HCT116 (cell line): ENCODE data around the gene CARD8. TPM values are rescaled to one million over a fixed set of nuclear protein-coding genes. Genes with fewer than 3 reads are reported as not detected.
"Not testable (repeated sequence)": the region's sequence is repeated elsewhere in the genome, so short reads cannot be mapped to it uniquely, and the experiment has no call there.

Source experiments
- ATAC-seq: fragments of 200-7000 bp; cut with Tn5 transposase; 2 replicates; pipeline ENCODE4 v1.9.1; 2020; ENCODE audit warnings: mild to moderate bottlenecking, moderate library complexity
- BruUV-seq: library from RNA; stranded (reverse); fragments of 400-500 nt; replicated peaks from 2 replicates; lab custom pipeline; 2021; lab: Mats Ljungman, UMichigan
- CTCF ChIA-PET: fragments of 300-600 bp; sonication (Branson Sonifier 250); formaldehyde crosslinking; loops from one replicate; lab custom pipeline; 2021; ENCODE audit warnings: antibody characterized with exemption; lab: Charles Lee
- POLR2A ChIA-PET: fragments of 300-600, 350-600 bp; sonication (Branson Sonifier 250); formaldehyde crosslinking; loops from one replicate; lab custom pipeline; 2021; ENCODE audit warnings: antibody characterized with exemption; lab: Charles Lee
- RAD21 ChIA-PET, 2 experiments: fragments of 300-600 bp; sonication (Branson Sonifier 250); formaldehyde crosslinking; loops; one replicate each; lab custom pipeline; 2023; ENCODE audit warnings: low total read pairs in 2 of 2; ENCODE audit not compliant: uncharacterized antibody in 2 of 2, unreplicated experiment in 2 of 2, low non-redundant PET in 1 of 2; lab: Charles Lee
- DNase-seq: peaks from one replicate; pipeline ENCODE4 v3.0.0-alpha.2; 2010; ENCODE audit warnings: low read depth, low spot score
- H2AFZ ChIP-seq: fragments of 200-600 bp; shearing (Covaris generic), sonication (generic); 2 replicates; pipeline ENCODE4 v1.6.1; 2017; ENCODE audit warnings: low read depth, mixed run types, mixed read lengths, antibody characterized with exemption, low read length; ENCODE audit not compliant: poor library complexity, severe bottlenecking
- H3K27ac ChIP-seq: 2 replicates; pipeline ENCODE4 v1.5.1; 2012; ENCODE audit warnings: low read depth, low read length
- H3K27me3 ChIP-seq: fragments of 200-600 bp; sonication (generic); 2 replicates; pipeline ENCODE4 v1.6.1; 2016; ENCODE audit warnings: mixed run types, low read length, mixed read lengths; ENCODE audit not compliant: insufficient read depth
- H3K36me3 ChIP-seq, 2 experiments: fragments of 200-500 bp in 1 of 2; fragments of 200-600 bp in 1 of 2; sonication (Bioruptor generic) in 1 of 2; sonication (generic) in 1 of 2; 2 replicates each; pipeline versions ENCODE4 v1.5.1 to v1.6.1; 2014 to 2016; ENCODE audit warnings: low read length in 2 of 2, inconsistent platforms in 1 of 2, mixed read lengths in 1 of 2, mixed run types in 1 of 2; ENCODE audit not compliant: insufficient read depth in 2 of 2, control insufficient read depth in 1 of 2
- H3K4me1 ChIP-seq, 2 experiments: fragments of 200-600 bp in 1 of 2; sonication (generic) in 1 of 2; 2 replicates each; pipeline versions ENCODE4 v1.5.1 to v1.6.1; 2012 to 2017; ENCODE audit warnings: low read length in 2 of 2, inconsistent platforms in 1 of 2, mild to moderate bottlenecking in 1 of 2, mixed read lengths in 1 of 2, mixed run types in 1 of 2, moderate library complexity in 1 of 2; ENCODE audit not compliant: insufficient read depth in 2 of 2, control insufficient read depth in 1 of 2
- H3K4me2 ChIP-seq: fragments of 200-600 bp; sonication (generic); 2 replicates; pipeline ENCODE4 v1.6.1; 2017; ENCODE audit warnings: mixed run types, low read length, mixed read lengths
- H3K4me3 ChIP-seq, 2 experiments: fragments of 200-600 bp in 1 of 2; sonication (generic) in 1 of 2; replicated peaks in 1 of 2; 2 replicates each; pipeline ENCODE4 v1.5.1; 2011 to 2016; ENCODE audit warnings: low read length in 2 of 2, control low read depth in 1 of 2, low read depth in 1 of 2, mild to moderate bottlenecking in 1 of 2, mixed read lengths in 1 of 2, mixed run types in 1 of 2
- H3K79me2 ChIP-seq: fragments of 200-600 bp; sonication (generic); 2 replicates; pipeline ENCODE4 v1.6.1; 2017; ENCODE audit warnings: mild to moderate bottlenecking, mixed run types, low read length, moderate library complexity, mixed read lengths; ENCODE audit not compliant: insufficient read depth
- H3K9ac ChIP-seq: fragments of 200-600 bp; sonication (generic); 2 replicates; pipeline ENCODE4 v1.6.1; 2016; ENCODE audit warnings: low read length, mixed read lengths
- H3K9me2 ChIP-seq: fragments of 200-600 bp; sonication (generic), shearing (Covaris generic); 2 replicates; pipeline ENCODE4 v1.6.1; 2017; ENCODE audit warnings: mixed run types, mild to moderate bottlenecking, moderate library complexity; ENCODE audit not compliant: insufficient read depth
- H3K9me3 ChIP-seq, 2 experiments: fragments of 200-500 bp in 1 of 2; fragments of 200-600 bp in 1 of 2; sonication (Bioruptor generic) in 1 of 2; sonication (generic) in 1 of 2; 2 replicates each; pipeline ENCODE4 v1.6.1; 2014 to 2017; ENCODE audit warnings: low read length in 2 of 2, mixed read lengths in 2 of 2, inconsistent platforms in 1 of 2, low read depth in 1 of 2, mild to moderate bottlenecking in 1 of 2, mixed run types in 1 of 2, moderate library complexity in 1 of 2; ENCODE audit not compliant: control insufficient read depth in 1 of 2, insufficient read depth in 1 of 2
- H4K20me1 ChIP-seq: fragments of 200-600 bp; sonication (generic), shearing (Covaris generic); 2 replicates; pipeline ENCODE4 v1.6.1; 2017; ENCODE audit warnings: mixed run types, mild to moderate bottlenecking, moderate library complexity; ENCODE audit not compliant: insufficient read depth
- EGR1 ChIP-seq: IDR thresholded peaks from 2 replicates; pipeline ENCODE4 v1.6.1; 2012; ENCODE audit warnings: low read depth
- EZH2phosphoT487 ChIP-seq: fragments of 200-600 bp; IDR thresholded peaks from 2 replicates; pipeline ENCODE4 v1.6.1; 2018; ENCODE audit warnings: antibody characterized with exemption, borderline replicate concordance
- TCF7L2 ChIP-seq: IDR thresholded peaks from 2 replicates; pipeline ENCODE4 v1.7.0; 2011; ENCODE audit warnings: borderline replicate concordance, inconsistent platforms; ENCODE audit not compliant: insufficient read depth, insufficient read length; ENCODE audit errors: extremely low read depth
- YY1 ChIP-seq: IDR thresholded peaks from 2 replicates; pipeline ENCODE4 v1.6.1; 2011; ENCODE audit warnings: low read length, low read depth, moderate library complexity, mild to moderate bottlenecking; ENCODE audit not compliant: insufficient replicate concordance; ENCODE audit errors: extremely low read depth
- ZFX ChIP-seq: fragments of 450-650 bp; IDR thresholded peaks from 2 replicates; pipeline ENCODE4 v1.6.1; 2017
- ZNF274 ChIP-seq: fragments of 200-500 bp; sonication (Bioruptor generic); IDR thresholded peaks from 2 replicates; pipeline ENCODE4 v1.6.1; 2014; ENCODE audit warnings: mild to moderate bottlenecking, low read depth, low read length, inconsistent platforms
- intact Hi-C: fragments of 100-400 bp; cut with micrococcal nuclease; formaldehyde crosslinking; loops from 2 replicates; pipeline ENCODE4 v1.10.0; 2022
- total RNA-seq: library from RNA; stranded (reverse); gene quantifications from one replicate; pipeline ENCODE4 v1.2.1, GENCODE V29; 2021; ENCODE audit not compliant: unreplicated experiment

The CARD8 gene
- total RNA-seq, 1 experiment from 2014 or later = 17.5 TPM

DNA sequence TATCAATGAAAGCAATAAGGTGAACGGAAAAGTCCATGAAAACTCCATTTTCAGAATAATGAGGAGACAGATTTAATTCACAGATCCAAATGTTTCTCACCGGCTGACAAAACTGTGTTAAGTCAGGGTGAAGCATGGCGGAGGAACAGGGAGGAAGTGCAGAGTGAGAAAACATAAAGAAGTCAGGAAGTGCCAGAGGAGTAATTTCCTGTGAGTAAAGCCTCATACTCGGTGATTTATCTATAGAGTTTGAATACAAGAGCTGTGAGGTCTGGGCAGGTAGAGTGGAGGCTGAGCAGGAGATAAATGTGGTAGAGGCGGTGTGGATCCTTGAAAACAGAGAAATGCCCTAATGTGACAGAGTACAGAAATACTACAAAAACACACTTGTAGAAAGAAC, 11.4 kb downstream of the CARD8 start:
- POLR2A ChIA-PET = no interaction called here
- H3K9me3 ChIP-seq = no peaks in the 10 kb centered on the region
- H2AFZ ChIP-seq = no peak overlapping the region
- H3K9me2 ChIP-seq = no peaks in the 10 kb centered on the region
- H3K9ac ChIP-seq = no peak overlapping the region
- no TSS peak for BruUV-seq
- intact Hi-C loops = no loop called here
- CTCF ChIA-PET = no interaction called here
- TF ChIP-seq EGR1 (no peak), EZH2phosphoT487 (no peak), TCF7L2 (no peak), YY1 (no peak), ZNF274 (no peak), ZFX (no peak)
- ATAC-seq (no peak), DNase-seq (no peak)
- H3K36me3 ChIP-seq = peaks cover 0 to 3% of the 10 kb centered on the region in 2 experiments; a peak in 1 of 4 replicates
- no peaks in the 10 kb centered on the region for H4K20me1 ChIP-seq
- no peak overlapping the region for H3K4me2 ChIP-seq
- no peak overlapping the region for H3K27ac ChIP-seq
- peaks cover 10% of the 10 kb centered on the region in 2 experiments for H3K4me1 ChIP-seq
- RAD21 ChIA-PET = no interaction called here
- H3K27me3 ChIP-seq = no peaks in the 10 kb centered on the region
- H3K4me3 ChIP-seq = no peak overlapping the region
- no peaks in the 10 kb centered on the region for H3K79me2 ChIP-seq

DNA sequence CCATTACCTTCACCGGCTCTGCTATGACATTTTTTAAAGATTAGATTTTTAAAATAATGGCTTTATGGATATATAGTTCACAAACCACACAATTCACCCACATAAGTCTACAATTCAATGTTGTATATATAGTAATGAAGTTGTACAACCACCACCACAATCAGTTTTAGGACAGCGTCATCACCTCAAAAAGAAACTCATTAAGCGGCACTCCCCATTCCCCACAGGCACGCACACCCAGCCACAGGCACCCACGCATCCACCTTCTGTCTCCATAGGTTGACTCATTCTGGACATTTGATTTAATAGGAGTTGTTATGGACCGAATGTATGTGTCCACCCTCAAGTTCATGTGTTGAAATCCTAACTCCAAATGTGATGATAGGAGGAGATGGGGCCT, 13.9 kb downstream of the CARD8 start:
- RAD21 ChIA-PET, CTCF ChIA-PET, H3K4me3 ChIP-seq: not testable (repeated sequence)

More for the DNA sequence above, 13.9 kb downstream of the CARD8 start:
- POLR2A ChIA-PET, ATAC-seq, intact Hi-C loops, H3K9ac ChIP-seq, H3K27ac ChIP-seq, DNase-seq, H3K4me2 ChIP-seq, H4K20me1 ChIP-seq, H3K27me3 ChIP-seq, H3K9me3 ChIP-seq, H3K79me2 ChIP-seq, BruUV-seq, H2AFZ ChIP-seq, H3K9me2 ChIP-seq, H3K36me3 ChIP-seq: not testable (repeated sequence)
- H3K4me1 ChIP-seq = peaks cover 11 to 13% of the 10 kb centered on the region in 2 experiments
